ENCODE data around the gene SLC10A7. TPM values are rescaled to one million over a fixed set of nuclear protein-coding genes. Genes with fewer than 3 reads are reported as not detected.

Gene SLC10A7
- total and polyA plus RNA-seq, 2 of the 8 experiments (the other 6 are each of a cell fraction or from before 2014, with no cell fraction given) = 2.5 to 2.9 TPM

GRCh38 chr4:146389561-146389960 is 132.2 kb downstream of the SLC10A7 start (continued):
- TF ChIP-seq CHD7 (IDR thresholded peaks at IDR 0.05; ENCODE audit: insufficient replicate concordance, low read length) (no peak), GABPA (IDR thresholded peaks at IDR 0.05; ENCODE audit: borderline replicate concordance, insufficient read depth, low read length) (no peak), BCL11A (IDR thresholded peaks at IDR 0.05; ENCODE audit: low read depth in 2 of 2, low read length in 2 of 2) (no peak), RBBP5 (IDR thresholded peaks at IDR 0.05; ENCODE audit: borderline replicate concordance, low read depth, low read length) (no peak), CTCF (IDR thresholded peaks at IDR 0.05; ENCODE audit: control extremely low read depth in 1 of 3, insufficient read depth in 1 of 3, low read depth in 1 of 3, low read length in 3 of 3) (no peak), PHF8 (conservative IDR thresholded peaks at IDR 0.05; ENCODE audit: low read depth, low read length) (no peak)
